Astrocyte (in vitro differentiated cells and primary cell): ENCODE data around the gene BRMS1L.

Experiments used
- CTCF ChIP-seq: IDR thresholded peaks from 2 replicates; pipeline ENCODE4 v1.5.1; 2011; ENCODE audit warnings: low read depth, mild to moderate bottlenecking, inconsistent platforms, low read length, moderate library complexity; ENCODE audit not compliant: insufficient read depth
- EZH2 ChIP-seq: IDR thresholded peaks from 2 replicates; pipeline ENCODE4 v1.6.1; 2012; ENCODE audit warnings: mild to moderate bottlenecking, low read length, inconsistent platforms; ENCODE audit not compliant: insufficient read depth

- TF ChIP-seq CTCF (no peak), EZH2 (no peak)
Measured at GRCh38 chr14:35866595-35867279, 40.6 kb downstream of the BRMS1L start.
